Activated T-cell treated with anti-CD3 and anti-CD28 coated beads, Interleukin-2, amount 50 U/mL, for 4 hours (primary cell): ENCODE data around the gene ITPRIP. TPM values are rescaled to one million over a fixed set of nuclear protein-coding genes. Genes with fewer than 3 reads are reported as not detected.

Experiments used
- ATAC-seq, 2 donors: fragments of 200-7000 bp; cut with Tn5 transposase; one replicate each; pipeline ENCODE4 v1.10.0; 2021
- DNase-seq: peaks from one replicate; pipeline ENCODE4 v3.0.0-alpha.2; 2020
- H3K27me3 Mint-ChIP-seq: one replicate; pipeline ENCODE4 v1.8.0; 2021; ENCODE audit warnings: low read depth, mixed read lengths
- H3K36me3 Mint-ChIP-seq: one replicate; pipeline ENCODE4 v1.8.0; 2022; ENCODE audit warnings: mixed read lengths; ENCODE audit not compliant: insufficient read depth
- H3K4me1 Mint-ChIP-seq: one replicate; pipeline ENCODE4 v1.8.0; 2021; ENCODE audit warnings: low read depth, mixed read lengths
- H3K4me3 Mint-ChIP-seq: one replicate; pipeline ENCODE4 v1.8.0; 2021; ENCODE audit warnings: mild to moderate bottlenecking, moderate library complexity, mixed read lengths
- H3K9me3 Mint-ChIP-seq: one replicate; pipeline ENCODE4 v1.8.0; 2021; ENCODE audit warnings: mixed read lengths
- total RNA-seq, 3 donors: library from RNA; stranded (reverse); gene quantifications; one replicate each; pipeline ENCODE4 v1.2.1, GENCODE V29; 2021

ITPRIP gene
- total RNA-seq, 3 donors from 2014 or later: 18.1 to 21.9 (median 19.5) TPM

GRCh38 chr10:104299031-104299904, 39.0 kb downstream of the ITPRIP start:
- Mint-ChIP-seq H3K36me3 (no peaks in the 10 kb centered on the region), H3K9me3 (peaks cover 4% of the 10 kb centered on the region), H3K4me3 (no peak overlapping the region), H3K4me1 (peaks cover 26% of the 10 kb centered on the region), H3K27me3 (peaks cover 6% of the 10 kb centered on the region)
- ATAC-seq: no peak
- DNase-seq: no peak

- ATAC-seq (peak in 1 of 2 donors; percentile 46), DNase-seq (peak; percentile 19)
- Mint-ChIP-seq H3K36me3 (no peaks in the 10 kb centered on the region), H3K27me3 (peaks cover 6% of the 10 kb centered on the region), H3K9me3 (peaks cover 4% of the 10 kb centered on the region), H3K4me3 (no peak overlapping the region), H3K4me1 (peaks cover 18% of the 10 kb centered on the region)
These were observed 40.3 kb downstream of the ITPRIP start for GRCh38 chr10:104297697-104298660.

- Mint-ChIP-seq H3K27me3 (peaks cover 6% of the 10 kb centered on the region), H3K9me3 (peaks cover 2% of the 10 kb centered on the region), H3K4me3 (no peak overlapping the region), H3K4me1 (peaks cover 21% of the 10 kb centered on the region), H3K36me3 (no peaks in the 10 kb centered on the region)
- ATAC-seq: no peak
- DNase-seq: no peak
These were observed 41.4 kb downstream of the ITPRIP start for GRCh38 chr10:104296687-104297436.

GRCh38 chr10:104293781-104294321, 44.4 kb downstream of the ITPRIP start:
- DNase-seq: no peak
- peaks cover 13% of the 10 kb centered on the region for H3K27me3 Mint-ChIP-seq
- H3K4me3 Mint-ChIP-seq: no peak overlapping the region
- peaks cover 9% of the 10 kb centered on the region for H3K4me1 Mint-ChIP-seq
- H3K9me3 Mint-ChIP-seq: no peaks in the 10 kb centered on the region
- H3K36me3 Mint-ChIP-seq: no peaks in the 10 kb centered on the region
- no peak for ATAC-seq

- Mint-ChIP-seq H3K4me1 (peaks cover 9% of the 10 kb centered on the region), H3K27me3 (peaks cover 13% of the 10 kb centered on the region), H3K9me3 (no peaks in the 10 kb centered on the region), H3K4me3 (no peak overlapping the region), H3K36me3 (no peaks in the 10 kb centered on the region)
- DNase-seq (no peak), ATAC-seq (no peak)
These were observed 45.3 kb downstream of the ITPRIP start for GRCh38 chr10:104293011-104293410.

- Mint-ChIP-seq H3K27me3 (peaks cover 16% of the 10 kb centered on the region), H3K4me1 (peaks cover 9% of the 10 kb centered on the region), H3K4me3 (no peak overlapping the region), H3K9me3 (no peaks in the 10 kb centered on the region), H3K36me3 (no peaks in the 10 kb centered on the region)
- ATAC-seq (peak; percentile 98 to 100), DNase-seq (peak; percentile 88)
These were observed 46.8 kb downstream of the ITPRIP start for GRCh38 chr10:104291439-104291951.

- Mint-ChIP-seq H3K4me3 (no peak overlapping the region), H3K4me1 (peaks cover 9% of the 10 kb centered on the region), H3K27me3 (peaks cover 14% of the 10 kb centered on the region), H3K36me3 (no peaks in the 10 kb centered on the region), H3K9me3 (no peaks in the 10 kb centered on the region)
- ATAC-seq (no peak), DNase-seq (no peak)
These were observed 49.9 kb downstream of the ITPRIP start for GRCh38 chr10:104288355-104288754.

- H3K9me3 Mint-ChIP-seq: no peaks in the 10 kb centered on the region
- H3K4me1 Mint-ChIP-seq: peaks cover 5% of the 10 kb centered on the region
- no peaks in the 10 kb centered on the region for H3K36me3 Mint-ChIP-seq
- peaks cover 14% of the 10 kb centered on the region for H3K27me3 Mint-ChIP-seq
- DNase-seq (no peak), ATAC-seq (no peak)
- no peak overlapping the region for H3K4me3 Mint-ChIP-seq
These were observed 51.3 kb downstream of the ITPRIP start for GRCh38 chr10:104286939-104287338.

GRCh38 chr10:104284846-104285245, 53.4 kb downstream of the ITPRIP start:
- no peaks in the 10 kb centered on the region for H3K4me1 Mint-ChIP-seq
- no peak for ATAC-seq
- H3K9me3 Mint-ChIP-seq: no peaks in the 10 kb centered on the region
- no peak for DNase-seq
- H3K4me3 Mint-ChIP-seq: no peak overlapping the region
- H3K27me3 Mint-ChIP-seq: peaks cover 10% of the 10 kb centered on the region
- no peaks in the 10 kb centered on the region for H3K36me3 Mint-ChIP-seq

GRCh38 chr10:104281694-104282093, 56.6 kb downstream of the ITPRIP start:
- ATAC-seq (no peak), DNase-seq (no peak)
- Mint-ChIP-seq H3K36me3 (no peaks in the 10 kb centered on the region), H3K9me3 (no peaks in the 10 kb centered on the region), H3K4me3 (no peak overlapping the region), H3K4me1 (no peaks in the 10 kb centered on the region), H3K27me3 (no peaks in the 10 kb centered on the region)

- peaks cover 8% of the 10 kb centered on the region for H3K27me3 Mint-ChIP-seq
- H3K36me3 Mint-ChIP-seq: no peaks in the 10 kb centered on the region
- DNase-seq (no peak), ATAC-seq (no peak)
- no peak overlapping the region for H3K4me3 Mint-ChIP-seq
- H3K9me3 Mint-ChIP-seq: no peaks in the 10 kb centered on the region
- peaks cover under 1% of the 10 kb centered on the region for H3K4me1 Mint-ChIP-seq
These were observed 58.6 kb downstream of the ITPRIP start for GRCh38 chr10:104279550-104280259.

GRCh38 chr10:104277785-104278184, 60.5 kb downstream of the ITPRIP start:
- Mint-ChIP-seq H3K4me3 (no peak overlapping the region), H3K36me3 (no peaks in the 10 kb centered on the region), H3K9me3 (no peaks in the 10 kb centered on the region), H3K4me1 (peaks cover 4% of the 10 kb centered on the region), H3K27me3 (peaks cover 8% of the 10 kb centered on the region)
- no peak for DNase-seq
- no peak for ATAC-seq

GRCh38 chr10:104276192-104276591, 62.1 kb downstream of the ITPRIP start:
- Mint-ChIP-seq H3K9me3 (no peaks in the 10 kb centered on the region), H3K4me3 (no peak overlapping the region), H3K4me1 (peaks cover 4% of the 10 kb centered on the region), H3K36me3 (no peaks in the 10 kb centered on the region), H3K27me3 (peaks cover 8% of the 10 kb centered on the region)
- DNase-seq (no peak), ATAC-seq (no peak)
